K562 (cell line): Measurements from ENCODE around the gene BNIP5. TPM values are rescaled to one million over a fixed set of nuclear protein-coding genes. Genes with fewer than 3 reads are reported as not detected.
A peak's percentile ranks its signal among the peaks of the same experiment; 100 is the strongest.

ENCODE experiments used
- ATAC-seq: fragments of 200-7000 bp; cut with Tn5 transposase; 3 replicates; pipeline ENCODE4 v1.9.1; 2020; ENCODE audit warnings: moderate library complexity
- BruUV-seq: library from RNA; stranded (reverse); fragments of 400-500 nt; replicated peaks from 2 replicates; lab custom pipeline; 2021; lab: Mats Ljungman, UMichigan
- CTCF ChIA-PET: fragments of 300-600 bp; formaldehyde crosslinking; extraction: SDS; loops from one replicate; lab custom pipeline; 2021; ENCODE audit warnings: low intra/inter-chr PET ratio; lab: Yijun Ruan, JAX
- POLR2A ChIA-PET: fragments of 300-600, 350-650 bp; sonication (Branson Sonifier 250); formaldehyde crosslinking; extraction: SDS; loops from one replicate; lab custom pipeline; 2021; ENCODE audit warnings: antibody characterized with exemption, inconsistent platforms; lab: Yijun Ruan, JAX
- DNase-seq, 4 experiments: peaks; one replicate each; pipeline versions ENCODE4 v3.0.0 to v3.0.0-alpha.2; 2011 to 2018; ENCODE audit warnings: low spot score in 3 of 4, mixed read lengths in 3 of 4; ENCODE audit errors: extremely low read depth in 1 of 4
- FAIRE-seq: peaks from 2 replicates; lab custom pipeline; 2011; peaks lifted over from hg19 to GRCh38; lab: Jason Lieb, UNC
- H2AFZ ChIP-seq: 2 replicates; pipeline ENCODE4 v1.6.0; 2011; ENCODE audit warnings: low read depth, low read length, control low read depth, inconsistent platforms
- H3K27ac ChIP-seq: fragments of 200-600 bp; 3 replicates; pipeline ENCODE4 v1.8.0; 2011; ENCODE audit warnings: low read depth, mild to moderate bottlenecking, control low read depth, inconsistent platforms, low read length, moderate library complexity, mixed read lengths; ENCODE audit errors: extremely low read depth
- H3K27me3 ChIP-seq, 2 experiments: fragments of 300-600 bp in 1 of 2; 2 replicates in 1 of 2; 3 replicates in 1 of 2; pipeline versions ENCODE4 v1.6.0 to v1.8.0; 2011; ENCODE audit warnings: inconsistent platforms in 2 of 2, low read length in 2 of 2, mild to moderate bottlenecking in 1 of 2, mixed read lengths in 1 of 2, moderate library complexity in 1 of 2; ENCODE audit not compliant: control insufficient read depth in 2 of 2, insufficient read depth in 2 of 2
- H3K36me3 ChIP-seq: fragments of 300-600 bp; 3 replicates; pipeline ENCODE4 v1.8.0; 2011; ENCODE audit warnings: mild to moderate bottlenecking, low read length, inconsistent platforms; ENCODE audit not compliant: control insufficient read depth, insufficient read depth
- H3K4me1 ChIP-seq, 2 experiments: fragments of 200-600 bp in 1 of 2; replicated peaks in 1 of 2; 2 replicates in 1 of 2; 3 replicates in 1 of 2; pipeline versions ENCODE4 v1.5.1 to v1.8.0; 2011; ENCODE audit warnings: inconsistent platforms in 2 of 2, low read length in 2 of 2, mild to moderate bottlenecking in 1 of 2, mixed read lengths in 1 of 2, moderate library complexity in 1 of 2; ENCODE audit not compliant: control insufficient read depth in 2 of 2, insufficient read depth in 2 of 2
- H3K4me2 ChIP-seq: 2 replicates; pipeline ENCODE4 v1.6.1; 2011; ENCODE audit warnings: low read length, control low read depth, inconsistent platforms, mixed read lengths; ENCODE audit not compliant: insufficient read depth
- H3K4me3 ChIP-seq: fragments of 200-600 bp; sonication (generic), shearing (Covaris generic); 2 replicates; pipeline ENCODE4 v1.5.1; 2016; ENCODE audit warnings: control low read depth, inconsistent platforms
- H3K79me2 ChIP-seq: fragments of 200-600 bp; 3 replicates; pipeline ENCODE4 v1.8.0; 2011; ENCODE audit warnings: low read length, inconsistent platforms; ENCODE audit not compliant: control insufficient read depth, insufficient read depth
- H3K9ac ChIP-seq, 2 experiments: 2 replicates each; pipeline versions ENCODE4 v1.6.0 to v1.6.1; 2011; ENCODE audit warnings: low read depth in 2 of 2, low read length in 2 of 2, control low read depth in 1 of 2, inconsistent platforms in 1 of 2, mild to moderate bottlenecking in 1 of 2, mixed read lengths in 1 of 2; ENCODE audit not compliant: insufficient read depth in 1 of 2
- H3K9me1 ChIP-seq: one replicate; pipeline ENCODE4 v1.6.0; 2011; ENCODE audit warnings: inconsistent platforms, mild to moderate bottlenecking, low read length, moderate library complexity; ENCODE audit not compliant: control insufficient read depth, insufficient read depth
- H3K9me3 ChIP-seq: replicated peaks from 2 replicates; pipeline ENCODE4 v1.5.1; 2011; ENCODE audit warnings: low read depth, low read length, inconsistent platforms; ENCODE audit not compliant: control insufficient read depth, insufficient read depth
- H4K20me1 ChIP-seq: replicated peaks from 2 replicates; pipeline ENCODE4 v1.6.1; 2011; ENCODE audit warnings: low read length, inconsistent platforms, mixed read lengths; ENCODE audit not compliant: control insufficient read depth, insufficient read depth
- BCOR ChIP-seq: fragments of 450-650 bp; IDR thresholded peaks from 2 replicates; pipeline ENCODE4 v1.6.1; 2016
- CREB3L1 ChIP-seq: fragments of 450-650 bp; IDR thresholded peaks from 2 replicates; pipeline ENCODE4 v1.6.1; 2014; ENCODE audit warnings: low read depth, mild to moderate bottlenecking, moderate library complexity, borderline replicate concordance
- CXXC5 ChIP-seq: fragments of 250-450 bp; sonication (Bioruptor Pico); IDR thresholded peaks from 2 replicates; pipeline ENCODE4 v1.8.0; 2022; ENCODE audit warnings: inconsistent platforms, mild to moderate bottlenecking, moderate library complexity
- EGR1 ChIP-seq: fragments of 450-650 bp; conservative IDR thresholded peaks from 2 replicates; pipeline ENCODE4 v1.6.1; 2017; ENCODE audit warnings: mild to moderate bottlenecking
- FOXA3 ChIP-seq, 2 experiments: fragments of 450-650 bp in 1 of 2; sonication (generic) in 1 of 2; formaldehyde crosslinking; IDR thresholded peaks in 1 of 2; conservative IDR thresholded peaks in 1 of 2; 2 replicates each; pipeline versions ENCODE4 v1.4.0 to v1.8.0; 2020 to 2022; ENCODE audit warnings: mild to moderate bottlenecking in 2 of 2, missing genetic modification reagents in 1 of 2
- FOXJ3 ChIP-seq: sonication (generic); formaldehyde crosslinking; IDR thresholded peaks from 2 replicates; pipeline ENCODE4 v1.4.0; 2020; ENCODE audit warnings: mild to moderate bottlenecking, missing genetic modification reagents
- FOXK1 ChIP-seq: sonication (generic); formaldehyde crosslinking; IDR thresholded peaks from 2 replicates; pipeline ENCODE4 v1.8.0; 2022; ENCODE audit warnings: missing genetic modification reagents, mild to moderate bottlenecking, borderline replicate concordance
- FOXK2 ChIP-seq, 2 experiments: fragments of 450-650 bp; IDR thresholded peaks in 1 of 2; conservative IDR thresholded peaks in 1 of 2; 2 replicates each; pipeline ENCODE4 v1.6.1; 2016; ENCODE audit warnings: low read depth in 2 of 2, mild to moderate bottlenecking in 1 of 2
- FOXM1 ChIP-seq, 2 experiments: fragments of 450-650 bp in 1 of 2; sonication (generic) in 1 of 2; formaldehyde crosslinking in 1 of 2; IDR thresholded peaks; 2 replicates each; pipeline versions ENCODE4 v1.6.1 to v1.9.0; 2017 to 2022; ENCODE audit warnings: low read depth in 2 of 2, mild to moderate bottlenecking in 2 of 2, missing genetic modification reagents in 1 of 2, moderate library complexity in 1 of 2
- HDAC2 ChIP-seq: fragments of 450-650 bp; IDR thresholded peaks from 2 replicates; pipeline ENCODE4 v1.6.1; 2016; ENCODE audit warnings: mild to moderate bottlenecking
- HEY1 ChIP-seq: fragments of 250-450 bp; sonication (Bioruptor Pico); IDR thresholded peaks from 2 replicates; pipeline ENCODE4 v1.5.0; 2020; ENCODE audit warnings: mild to moderate bottlenecking, moderate library complexity, borderline replicate concordance
- ILF3 ChIP-seq: fragments of 450-650 bp; IDR thresholded peaks from 2 replicates; pipeline ENCODE4 v1.6.1; 2018; ENCODE audit warnings: antibody characterized with exemption, mild to moderate bottlenecking, moderate library complexity, borderline replicate concordance
- MAZ ChIP-seq, 2 experiments: fragments of 450-650 bp in 1 of 2; sonication (generic) in 1 of 2; formaldehyde crosslinking; IDR thresholded peaks in 1 of 2; conservative IDR thresholded peaks in 1 of 2; 2 replicates each; pipeline versions ENCODE4 v1.4.0 to v1.5.0; 2020; ENCODE audit warnings: mild to moderate bottlenecking in 1 of 2, missing genetic modification reagents in 1 of 2
- NONO ChIP-seq, 2 experiments: fragments of 200-400 bp in 1 of 2; fragments of 450-650 bp in 1 of 2; formaldehyde crosslinking in 1 of 2; IDR thresholded peaks; 2 replicates each; pipeline ENCODE4 v1.6.1; 2017; ENCODE audit warnings: low read depth in 2 of 2, mild to moderate bottlenecking in 2 of 2, moderate library complexity in 2 of 2, low read length in 1 of 2
- RBFOX2 ChIP-seq: fragments of 200-400 bp; formaldehyde crosslinking; IDR thresholded peaks from 2 replicates; pipeline ENCODE4 v1.6.1; 2017; ENCODE audit warnings: low read depth, mild to moderate bottlenecking, low read length, moderate library complexity
- RBM25 ChIP-seq: fragments of 200-400 bp; formaldehyde crosslinking; IDR thresholded peaks from 2 replicates; pipeline ENCODE4 v1.6.1; 2018; ENCODE audit warnings: low read length, low read depth, moderate library complexity; ENCODE audit not compliant: severe bottlenecking
- SMARCA4 ChIP-seq: fragments of 450-650 bp; IDR thresholded peaks from 2 replicates; pipeline ENCODE4 v1.6.1; 2016
- SMARCA5 ChIP-seq: fragments of 450-650 bp; IDR thresholded peaks from 2 replicates; pipeline ENCODE4 v1.6.1; 2016
- TFAM ChIP-seq: fragments of 250-450 bp; sonication (Bioruptor Pico); conservative IDR thresholded peaks from 2 replicates; pipeline ENCODE4 v1.5.0; 2021; ENCODE audit warnings: mild to moderate bottlenecking, moderate library complexity
- ZNF395 ChIP-seq: fragments of 200-800 bp; sonication (Bioruptor generic); IDR thresholded peaks from 2 replicates; pipeline ENCODE4 v1.6.1; 2017; ENCODE audit warnings: missing genetic modification characterization, missing compliant biosample characterization
- WGBS: fragments of 100-300 bp; shearing (Covaris generic); methylation state at CpG from one replicate; pipeline ENCODE4 v1.1.6; 2016; ENCODE audit warnings: low coverage, mixed read lengths; ENCODE audit not compliant: insufficient coverage; ENCODE audit errors: missing lambda C conversion rate; 5-methylcytosine and 5-hydroxymethylcytosine counted together
- in situ Hi-C: fragments of 300-500 bp; cut with MboI; formaldehyde crosslinking; loops from 4 replicates; pipeline ENCODE4 v1.15.0; 2018; ENCODE audit warnings: inconsistent platforms, mixed read lengths
- intact Hi-C: fragments of 100-400 bp; cut with micrococcal nuclease; formaldehyde crosslinking; loops from 2 replicates; pipeline ENCODE4 v1.14.2; 2022
- polyA plus RNA-seq, 8 experiments: library from polyadenylated mRNA; depleted of rRNA in 4 of 8; stranded (reverse) in 5 of 8; unstranded in 3 of 8; fragments of >200 nt; fragmentation: Nextera tagmentation in 2 of 8; fragmentation: Illumina TruSeq in 1 of 8; extraction: Ambion mirVana in 2 of 8; extraction: Trizol in 1 of 8; gene quantifications; 2 replicates each; pipeline versions ENCODE4 v1.2.1 to v1.2.3, GENCODE V29; 2011 to 2014; ENCODE audit warnings: inconsistent platforms in 1 of 8, missing spikeins in 1 of 8
- total RNA-seq, 7 experiments: library from RNA; depleted of rRNA in 6 of 7; stranded (reverse); fragments of >200 nt in 6 of 7; fragmentation: Illumina TruSeq in 2 of 7; extraction: Trizol in 2 of 7; gene quantifications; 2 replicates each; pipeline versions ENCODE4 v1.2.1 to v1.2.3, GENCODE V29; 2011 to 2021; ENCODE audit warnings: low replicate concordance in 1 of 7

BNIP5 gene
- total and polyA plus RNA-seq, 9 of the 15 experiments (the other 6 are each of a cell fraction or from before 2014, with no cell fraction given) = not detected

DNA sequence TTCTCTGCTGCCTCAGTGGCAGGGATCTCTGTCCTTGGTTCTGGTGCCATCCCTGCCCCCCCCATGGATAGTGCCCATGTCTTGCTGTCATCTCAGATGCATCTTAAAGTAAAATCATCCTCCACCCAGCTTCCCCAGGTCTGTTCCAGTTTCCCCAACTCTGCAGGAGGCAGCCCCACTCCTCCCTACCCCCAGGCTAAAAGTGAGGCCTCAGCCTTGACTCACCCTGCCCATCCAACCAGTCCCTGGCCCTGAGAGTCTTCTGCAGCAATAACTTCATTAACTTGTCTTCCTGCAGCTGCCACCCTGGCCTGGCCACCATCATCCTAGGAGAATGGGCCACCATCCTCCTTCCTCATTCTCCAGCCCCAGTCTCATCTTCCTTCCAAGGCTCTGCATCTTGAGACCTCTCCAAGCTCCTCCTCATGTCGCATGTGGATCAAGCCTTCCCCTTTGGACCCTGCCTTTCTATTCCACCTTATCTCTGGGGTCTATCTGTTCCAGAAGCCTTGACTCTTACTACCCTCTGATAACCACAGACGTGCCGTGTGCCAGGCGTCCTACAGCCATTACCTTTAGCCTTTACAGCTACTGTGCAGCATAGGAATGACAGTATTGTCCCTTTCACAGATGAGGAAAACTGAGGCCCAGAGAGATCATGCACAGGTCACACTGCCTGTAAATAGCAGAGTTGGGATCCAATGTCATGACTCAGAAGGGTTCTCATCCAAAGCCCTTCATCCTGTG, 68.8 kb downstream of the BNIP5 start:
- Histone ChIP-seq H3K79me2 (no peaks in the 10 kb centered on the region), H3K4me2 (no peak overlapping the region), H3K36me3 (no peaks in the 10 kb centered on the region), H3K9ac (no peak overlapping the region), H2AFZ (no peak overlapping the region), H3K4me3 (no peak overlapping the region), H3K9me3 (no peaks in the 10 kb centered on the region), H3K27ac (no peak overlapping the region), H3K9me1 (no peaks in the 10 kb centered on the region), H4K20me1 (no peaks in the 10 kb centered on the region), H3K4me1 (peaks cover 6 to 25% of the 10 kb centered on the region in 2 experiments; a peak in 4 of 5 replicates), H3K27me3 (peaks cover 37 to 52% of the 10 kb centered on the region in 2 experiments)
- intact Hi-C loops (no loop called here), in situ Hi-C loops (no loop called here)
- no peak for ATAC-seq
- 1% methylated on average over 4 of the region's 4 CpGs for WGBS
- FAIRE-seq = no peak
- DNase-seq = no peak
- POLR2A ChIA-PET = interaction anchor here (0.6 to 1.0 kb wide), 2 partner anchors 15 to 169 kb away, joined by 3 to 4 read pairs; no protein-coding TSS in a partner anchor
- CTCF ChIA-PET = no interaction called here
- BruUV-seq = no TSS peak
- TF ChIP-seq HEY1 (no peak), FOXK2 (conservative IDR thresholded peaks at IDR 0.05 in 1 of 2, IDR thresholded peaks at IDR 0.05 in 1 of 2; ENCODE audit: low read depth in 2 of 2) (no peak), BCOR (peak; percentile 76), ZNF395 (no peak), CXXC5 (CRISPR knock-in tag) (no peak), SMARCA5 (peak; percentile 65; the same call in 1 of the 2 replicates), FOXA3 (CRISPR knock-in tag; conservative IDR thresholded peaks at IDR 0.05 in 1 of 2, IDR thresholded peaks at IDR 0.05 in 1 of 2) (0 out of 4 replicates have a peak, but pooled peaks of 1 of the 2 experiments have one; percentile 18), MAZ (CRISPR knock-in tag; conservative IDR thresholded peaks at IDR 0.05 in 1 of 2, IDR thresholded peaks at IDR 0.05 in 1 of 2) (peak in 1 of 2 experiments; percentile 22; a peak in 1 of 4 replicates), NONO (IDR thresholded peaks at IDR 0.05; ENCODE audit: low read depth in 2 of 2, low read length in 1 of 2) (no peak), RBFOX2 (no peak), CREB3L1 (no peak), RBM25 (peak; percentile 92), FOXM1 (IDR thresholded peaks at IDR 0.05; ENCODE audit: low read depth) (no peak), FOXM1 (CRISPR knock-in tag; IDR thresholded peaks at IDR 0.05; ENCODE audit: low read depth) (no peak), FOXJ3 (CRISPR knock-in tag) (no peak), EGR1 (no peak), HDAC2 (peak; percentile 21; the same call in 1 of the 2 replicates), SMARCA4 (no peak), TFAM (CRISPR knock-in tag) (no peak), ILF3 (no peak), FOXK1 (CRISPR knock-in tag) (no peak)
